ENCODE measurements around the gene ZEB2.

DNA sequence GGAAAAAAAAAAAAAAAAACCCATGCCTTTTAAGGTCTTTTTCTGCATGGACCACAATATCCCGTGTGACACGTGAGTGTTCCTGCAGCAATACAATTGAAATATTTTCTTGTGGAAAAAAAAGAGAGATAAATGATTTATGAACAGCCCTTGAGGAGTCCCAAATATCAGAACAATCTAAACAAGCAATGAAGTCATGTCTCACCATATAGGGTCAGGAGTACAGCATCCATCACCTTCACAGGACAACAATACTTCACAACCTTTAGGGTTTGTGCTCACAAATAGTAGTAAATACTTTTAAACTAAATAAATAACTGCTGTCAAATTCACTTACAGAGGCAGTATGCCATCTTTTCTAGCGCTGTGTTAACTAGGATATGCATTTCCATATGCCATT lies 87.9 kb downstream of the ZEB2 start:
- TF ChIP-seq, protein P1, sequence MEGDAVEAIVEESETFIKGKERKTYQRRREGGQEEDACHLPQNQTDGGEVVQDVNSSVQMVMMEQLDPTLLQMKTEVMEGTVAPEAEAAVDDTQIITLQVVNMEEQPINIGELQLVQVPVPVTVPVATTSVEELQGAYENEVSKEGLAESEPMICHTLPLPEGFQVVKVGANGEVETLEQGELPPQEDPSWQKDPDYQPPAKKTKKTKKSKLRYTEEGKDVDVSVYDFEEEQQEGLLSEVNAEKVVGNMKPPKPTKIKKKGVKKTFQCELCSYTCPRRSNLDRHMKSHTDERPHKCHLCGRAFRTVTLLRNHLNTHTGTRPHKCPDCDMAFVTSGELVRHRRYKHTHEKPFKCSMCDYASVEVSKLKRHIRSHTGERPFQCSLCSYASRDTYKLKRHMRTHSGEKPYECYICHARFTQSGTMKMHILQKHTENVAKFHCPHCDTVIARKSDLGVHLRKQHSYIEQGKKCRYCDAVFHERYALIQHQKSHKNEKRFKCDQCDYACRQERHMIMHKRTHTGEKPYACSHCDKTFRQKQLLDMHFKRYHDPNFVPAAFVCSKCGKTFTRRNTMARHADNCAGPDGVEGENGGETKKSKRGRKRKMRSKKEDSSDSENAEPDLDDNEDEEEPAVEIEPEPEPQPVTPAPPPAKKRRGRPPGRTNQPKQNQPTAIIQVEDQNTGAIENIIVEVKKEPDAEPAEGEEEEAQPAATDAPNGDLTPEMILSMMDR (IDR thresholded peaks at IDR 0.05), result no peak
- no peak for TF ChIP-seq POLR2A (IDR thresholded peaks at IDR 0.05)
